Activated naive CD8-positive, alpha-beta T cell treated with anti-CD3 and anti-CD28 coated beads, Interleukin-2, amount 10 ng/mL, durations not matched to agents 7 days and 5 days (primary cell): Measurements from ENCODE around the gene CBX7. TPM values are rescaled to one million over a fixed set of nuclear protein-coding genes. Genes with fewer than 3 reads are reported as not detected.

ENCODE experiments used
- ATAC-seq: fragments of 150-1000 bp; cut with Tn5 transposase; one replicate; pipeline ENCODE4 v1.10.0; 2021; ENCODE audit warnings: low read depth, moderate library complexity
- POLR2A ChIA-PET: fragments of 350-600 bp; sonication (Branson Sonifier 250); formaldehyde crosslinking; loops from one replicate; lab custom pipeline; 2021; ENCODE audit warnings: antibody characterized with exemption; lab: Charles Lee
- DNase-seq: peaks from one replicate; pipeline ENCODE4 v3.0.0; 2021
- H3K27ac Mint-ChIP-seq: one replicate; pipeline ENCODE4 v1.8.0; 2022; ENCODE audit warnings: mild to moderate bottlenecking, mixed read lengths
- H3K27me3 Mint-ChIP-seq: one replicate; pipeline ENCODE4 v1.8.0; 2022; ENCODE audit warnings: mild to moderate bottlenecking, moderate library complexity, mixed read lengths
- H3K36me3 Mint-ChIP-seq: one replicate; pipeline ENCODE4 v1.8.0; 2021; ENCODE audit warnings: mild to moderate bottlenecking, mixed read lengths
- H3K4me1 Mint-ChIP-seq: one replicate; pipeline ENCODE4 v1.8.0; 2021; ENCODE audit warnings: mixed read lengths
- H3K4me3 Mint-ChIP-seq: one replicate; pipeline ENCODE4 v1.8.0; 2022; ENCODE audit warnings: mild to moderate bottlenecking, moderate library complexity, mixed read lengths
- H3K9me3 Mint-ChIP-seq: one replicate; pipeline ENCODE4 v1.8.0; 2021; ENCODE audit warnings: mixed read lengths
- total RNA-seq, 2 experiments: library from RNA; stranded (reverse); gene quantifications; one replicate each; pipeline ENCODE4 v1.2.3, GENCODE V29; 2021

The CBX7 gene
- total RNA-seq, 2 experiments from 2014 or later, result 64.2 to 71.3 TPM

DNA sequence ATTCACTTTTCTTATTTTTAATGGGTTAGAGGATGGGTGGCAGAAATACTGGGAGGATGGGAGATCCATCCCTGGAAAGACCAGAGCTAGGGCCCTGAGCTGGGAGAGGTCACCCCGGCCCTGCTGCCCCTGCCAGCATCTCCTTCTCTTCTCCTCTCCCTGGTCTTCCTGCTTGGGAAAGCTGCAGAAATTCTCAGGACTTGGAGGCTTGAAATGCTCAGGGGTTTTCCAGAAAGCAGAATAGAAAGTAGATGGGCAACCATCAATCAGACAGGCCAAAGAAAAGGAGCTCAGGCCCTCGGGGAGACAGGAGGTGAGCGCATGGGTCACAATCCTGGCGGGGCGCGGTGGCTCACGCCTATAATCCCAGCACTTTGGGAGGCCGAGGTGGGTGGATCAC is 53.9 kb downstream of the CBX7 start:
- Mint-ChIP-seq H3K4me3 (peak overlapping the region; percentile 88), H3K27me3 (no peaks in the 10 kb centered on the region), H3K27ac (peak overlapping the region; percentile 80), H3K4me1 (peaks cover 51% of the 10 kb centered on the region), H3K36me3 (peaks cover 24% of the 10 kb centered on the region), H3K9me3 (no peaks in the 10 kb centered on the region)
- DNase-seq, result no peak
- no peak for ATAC-seq
- POLR2A ChIA-PET, result interaction anchor here (1.3 to 2.3 kb wide), 3 partner anchors 10 to 221 kb away, joined by 3 to 22 read pairs (median 9); partner anchors contain the start of gene RPL3

DNA sequence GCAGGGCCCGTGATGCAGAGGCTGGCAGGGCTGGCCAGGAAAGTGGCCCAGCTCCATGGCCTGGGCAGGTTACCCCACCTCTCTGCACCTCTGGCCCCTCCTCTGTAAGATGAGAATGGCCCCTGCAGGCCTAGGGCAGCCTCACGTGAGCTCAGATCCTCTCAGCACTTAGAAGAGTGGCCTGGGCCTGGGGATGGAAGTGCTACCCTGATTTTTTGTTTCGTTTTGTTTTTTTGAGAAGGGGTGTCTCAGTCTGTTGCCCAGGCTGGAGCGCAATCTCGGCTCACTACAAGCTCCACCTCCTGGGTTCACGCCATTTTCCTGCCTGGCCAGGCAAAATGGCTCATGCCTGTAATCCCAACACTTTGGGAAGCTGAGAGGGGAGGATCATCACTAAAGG is 54.5 kb downstream of the CBX7 start:
- POLR2A ChIA-PET, result interaction anchor here (1.3 to 2.3 kb wide), 3 partner anchors 10 to 221 kb away, joined by 3 to 22 read pairs (median 9); partner anchors contain the start of gene RPL3

DNA sequence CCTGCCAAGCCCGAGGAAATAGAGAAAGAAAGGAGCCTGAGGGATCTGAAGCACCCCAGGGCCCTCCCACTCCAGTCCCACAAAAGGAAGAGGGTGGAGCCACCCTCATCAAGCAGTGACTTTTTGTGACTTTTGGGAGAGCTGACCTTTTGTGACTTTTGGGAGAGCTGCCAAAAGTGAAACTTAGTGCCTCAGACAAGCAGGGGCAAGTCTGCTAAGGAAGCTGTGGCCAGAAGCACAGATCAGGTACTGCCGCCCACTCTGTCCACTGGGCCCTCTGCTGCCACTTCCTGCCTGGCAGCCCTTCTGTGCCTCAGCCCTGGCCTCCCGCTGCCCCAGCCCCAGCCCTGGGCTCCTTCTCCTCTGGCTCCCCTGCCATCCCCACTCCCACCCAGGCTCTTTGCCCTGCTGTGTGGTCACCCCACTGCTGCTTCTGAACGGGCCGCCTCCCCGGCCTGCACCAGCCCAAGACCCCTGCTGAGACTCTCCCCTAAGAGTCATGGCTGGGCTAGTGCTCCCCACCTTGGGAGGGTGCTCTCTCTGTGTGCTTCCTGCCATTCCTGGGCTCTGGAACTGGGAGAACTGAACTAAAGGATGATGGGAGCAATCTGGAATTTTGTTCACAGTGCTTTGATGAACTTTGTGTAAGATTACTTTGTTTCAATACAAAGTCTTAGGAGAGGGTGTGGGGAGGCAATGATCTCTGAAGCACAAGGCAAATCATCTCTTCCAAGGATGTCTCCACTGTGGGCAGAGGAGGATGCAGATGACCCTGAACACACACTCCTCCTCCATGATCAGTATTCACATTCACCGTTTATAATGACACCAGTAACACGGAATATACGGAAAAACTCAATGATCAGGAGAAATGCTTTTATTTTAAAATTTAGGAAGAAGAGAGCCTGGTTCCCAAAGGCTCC is 55.1 kb downstream of the CBX7 start, which contains the start of gene APOBEC3H:
APOBEC3H (plus strand) TSS at position 147 of the 923 bp plus-strand sequence. CDS start 3,035 bp downstream, outside the sequence.
- peaks cover 59% of the 10 kb centered on the region for H3K4me1 Mint-ChIP-seq
- peak within 1 kb of the TSS; percentile 96 for H3K27ac Mint-ChIP-seq
- no peaks in the 10 kb centered on the region for H3K9me3 Mint-ChIP-seq
- peaks cover 18% of the 10 kb centered on the region for H3K36me3 Mint-ChIP-seq
- ATAC-seq (peak; percentile 59), DNase-seq (no peak)
- H3K27me3 Mint-ChIP-seq, result no peaks in the 10 kb centered on the region
- POLR2A ChIA-PET, result interaction anchor here (0.6 to 2.3 kb wide), 5 partner anchors 9 to 222 kb away, joined by 3 to 22 read pairs (median 3); partner anchors contain the start of gene RPL3
- peak within 1 kb of the TSS; percentile 88 for H3K4me3 Mint-ChIP-seq

More for the DNA sequence above, 54.5 kb downstream of the CBX7 start:
- ATAC-seq (no peak), DNase-seq (no peak)
- Mint-ChIP-seq H3K36me3 (peaks cover 21% of the 10 kb centered on the region), H3K4me3 (peak overlapping the region; percentile 88), H3K4me1 (peaks cover 52% of the 10 kb centered on the region), H3K9me3 (no peaks in the 10 kb centered on the region), H3K27ac (peak overlapping the region; percentile 85), H3K27me3 (no peaks in the 10 kb centered on the region)

DNA sequence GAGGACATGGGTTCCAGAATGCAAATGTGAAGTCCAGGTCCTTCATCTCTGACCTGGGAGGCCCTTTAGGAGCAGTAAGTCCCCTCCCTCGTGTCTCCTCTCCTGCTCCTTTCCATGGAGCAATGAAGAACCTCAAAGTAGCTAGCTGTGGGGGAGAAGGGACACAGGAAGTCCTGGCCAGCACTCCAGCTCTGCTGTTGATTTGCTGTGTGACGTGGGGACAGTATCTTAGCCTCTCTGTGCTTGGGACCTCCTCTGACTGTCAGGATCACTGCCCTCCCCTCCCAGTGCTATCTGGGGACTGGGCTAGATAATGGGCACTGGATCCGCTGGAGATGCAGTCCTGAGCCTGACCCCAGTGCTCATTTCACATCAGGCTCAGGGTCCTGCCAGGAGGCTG is 56.5 kb downstream of the CBX7 start:
- Mint-ChIP-seq H3K4me3 (peak overlapping the region; percentile 56), H3K27me3 (no peaks in the 10 kb centered on the region), H3K27ac (peak overlapping the region; percentile 96), H3K9me3 (no peaks in the 10 kb centered on the region), H3K36me3 (peaks cover 11% of the 10 kb centered on the region), H3K4me1 (peaks cover 70% of the 10 kb centered on the region)
- ATAC-seq, result no peak
- POLR2A ChIA-PET, result interaction anchor here (0.6 to 2.3 kb wide), 3 partner anchors 10 to 19 kb away, joined by 3 to 11 read pairs (median 4); partner anchors contain the start of gene APOBEC3G
- no peak for DNase-seq

DNA sequence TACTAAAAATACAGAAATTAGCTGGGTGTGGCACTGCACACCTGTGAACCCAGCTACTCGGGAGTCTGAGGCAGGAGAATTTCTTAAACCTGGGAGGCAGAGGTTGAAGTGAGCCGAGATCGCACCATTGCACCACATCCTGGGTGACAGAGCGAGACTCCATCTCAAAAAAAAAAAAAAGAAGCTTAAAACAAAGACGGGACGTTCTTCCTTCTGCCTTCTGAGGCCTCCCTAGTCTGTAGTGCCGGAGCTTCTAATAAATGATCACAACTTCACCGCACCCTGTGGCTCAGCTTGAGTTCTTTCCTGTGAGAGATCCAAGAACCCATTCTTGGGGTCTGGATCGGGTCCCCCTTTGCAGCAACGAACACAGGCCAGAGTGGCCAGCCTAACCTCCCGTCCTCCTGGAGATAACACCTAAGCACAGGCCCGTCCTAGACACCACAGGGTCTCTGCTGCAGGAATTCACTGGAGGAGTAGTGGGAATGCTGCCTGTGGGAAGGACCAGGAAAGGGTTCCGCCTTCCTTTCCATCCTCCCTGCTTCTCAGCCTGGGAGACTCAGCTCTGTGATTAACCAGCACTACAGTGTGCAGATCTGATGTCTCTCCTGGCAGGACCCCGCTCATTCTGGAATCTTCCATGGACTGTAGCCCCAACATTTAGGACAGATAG is 57.6 kb downstream of the CBX7 start:
- no peaks in the 10 kb centered on the region for H3K27me3 Mint-ChIP-seq
- no peaks in the 10 kb centered on the region for H3K9me3 Mint-ChIP-seq
- POLR2A ChIA-PET, result interaction anchor here (0.9 to 2.3 kb wide), 6 partner anchors 10 to 225 kb away, joined by 4 to 11 read pairs (median 4); partner anchors contain the start of genes APOBEC3G and RPL3
- no peak for DNase-seq
- peak overlapping the region; percentile 96 for H3K27ac Mint-ChIP-seq
- peak overlapping the region; percentile 56 for H3K4me3 Mint-ChIP-seq
- H3K36me3 Mint-ChIP-seq, result peaks cover 4% of the 10 kb centered on the region
- ATAC-seq, result no peak
- peaks cover 78% of the 10 kb centered on the region for H3K4me1 Mint-ChIP-seq

DNA sequence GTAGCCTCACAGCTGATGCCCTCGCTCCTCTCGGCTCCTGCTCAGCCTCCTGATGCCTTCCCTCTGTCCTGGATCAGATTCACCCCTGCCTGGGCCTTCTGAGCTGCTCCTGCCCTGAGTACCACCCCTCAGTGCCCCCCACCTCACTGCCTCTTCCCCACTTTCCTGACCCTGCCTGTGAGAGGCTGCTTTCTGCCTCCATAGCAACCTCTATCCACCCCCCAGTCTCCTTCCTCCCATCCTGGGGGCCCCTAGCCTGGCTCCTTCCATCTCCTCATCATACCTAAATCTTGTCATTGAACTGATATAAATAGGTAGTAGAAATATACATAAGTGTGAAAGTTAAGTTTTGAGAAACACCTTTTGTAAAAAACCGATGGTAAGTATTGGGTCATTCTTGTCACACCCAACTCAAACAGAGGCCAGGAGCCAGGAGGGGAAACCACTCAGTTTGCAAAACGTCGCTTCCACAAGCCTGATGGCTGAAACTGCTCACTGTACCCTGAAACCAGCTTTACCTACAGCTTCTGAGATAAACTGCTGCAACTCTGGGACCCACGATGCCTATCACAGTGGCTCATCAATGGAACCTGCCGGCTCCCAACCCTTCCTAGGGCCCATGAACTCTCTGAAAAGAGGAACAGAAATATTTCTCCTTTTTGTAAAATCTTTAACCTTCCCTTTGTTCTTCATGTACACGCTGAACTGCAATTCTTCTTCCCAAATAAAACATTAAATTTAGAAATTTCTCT is 60.2 kb downstream of the CBX7 start:
- ATAC-seq (no peak), DNase-seq (no peak)
- peaks cover 82% of the 10 kb centered on the region for H3K4me1 Mint-ChIP-seq
- H3K27ac Mint-ChIP-seq, result peak overlapping the region; percentile 89
- H3K4me3 Mint-ChIP-seq, result peak overlapping the region; percentile 75
- peaks cover 4% of the 10 kb centered on the region for H3K36me3 Mint-ChIP-seq
- H3K9me3 Mint-ChIP-seq, result no peaks in the 10 kb centered on the region
- POLR2A ChIA-PET, result interaction anchor here (1.1 to 1.7 kb wide), 2 partner anchors 26 to 76 kb away, joined by 3 to 6 read pairs; no protein-coding TSS in a partner anchor
- H3K27me3 Mint-ChIP-seq, result no peaks in the 10 kb centered on the region

DNA sequence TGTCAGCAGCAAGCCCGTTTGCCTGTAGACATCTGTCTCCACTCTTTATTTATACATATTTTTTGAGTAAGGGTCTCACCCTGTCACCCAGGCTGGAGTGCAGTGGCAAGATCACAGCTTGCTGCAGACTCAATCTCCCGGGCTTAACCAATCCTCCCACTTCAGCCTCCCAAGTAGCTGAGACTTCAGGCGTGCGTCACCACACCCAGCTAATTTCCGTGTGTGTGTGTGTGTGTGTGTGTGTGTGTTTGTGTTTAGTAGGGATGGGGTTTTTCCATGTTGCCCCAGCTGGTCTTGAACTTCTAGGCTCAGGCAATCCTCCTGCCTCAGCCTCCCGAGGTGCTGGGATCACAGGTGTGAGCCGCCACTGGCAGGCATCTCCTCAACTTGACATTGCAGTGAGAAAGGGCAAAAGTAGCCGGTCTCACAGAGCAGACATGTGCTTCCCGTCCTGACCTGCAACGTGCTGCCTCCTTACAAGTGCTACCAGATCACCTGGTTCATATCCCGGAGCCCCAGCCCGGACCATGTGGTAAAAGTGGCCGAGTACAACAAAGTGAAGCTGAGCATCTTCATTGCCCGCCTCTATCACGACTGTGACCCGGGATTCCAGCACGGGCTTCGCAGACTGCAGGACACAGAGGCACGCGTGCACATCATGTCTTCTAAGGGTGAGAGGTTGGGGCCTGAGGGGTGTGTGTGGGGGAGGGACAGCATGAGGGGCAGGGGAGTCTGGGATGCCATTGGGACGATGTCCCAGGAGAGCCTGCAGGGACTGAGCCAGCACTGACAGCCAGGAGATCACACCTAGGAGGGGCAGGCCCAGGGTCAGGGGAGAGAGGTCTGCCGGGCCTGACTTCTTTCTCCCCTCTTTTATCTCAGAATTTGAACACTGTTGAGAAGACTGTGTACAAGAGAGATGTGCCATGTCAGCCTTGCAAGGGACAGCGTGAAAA is 61.1 kb downstream of the CBX7 start:
- H3K27me3 Mint-ChIP-seq, result no peaks in the 10 kb centered on the region
- POLR2A ChIA-PET, result interaction anchor here (0.7 to 3.5 kb wide), 5 partner anchors 14 to 106 kb away, joined by 3 to 14 read pairs (median 3); partner anchors contain the start of gene APOBEC3G
- DNase-seq, result no peak
- peak overlapping the region; percentile 75 for H3K4me3 Mint-ChIP-seq
- peaks cover 87% of the 10 kb centered on the region for H3K4me1 Mint-ChIP-seq
- no peak for ATAC-seq
- peak overlapping the region; percentile 89 for H3K27ac Mint-ChIP-seq
- no peaks in the 10 kb centered on the region for H3K9me3 Mint-ChIP-seq
- peaks cover 7% of the 10 kb centered on the region for H3K36me3 Mint-ChIP-seq

DNA sequence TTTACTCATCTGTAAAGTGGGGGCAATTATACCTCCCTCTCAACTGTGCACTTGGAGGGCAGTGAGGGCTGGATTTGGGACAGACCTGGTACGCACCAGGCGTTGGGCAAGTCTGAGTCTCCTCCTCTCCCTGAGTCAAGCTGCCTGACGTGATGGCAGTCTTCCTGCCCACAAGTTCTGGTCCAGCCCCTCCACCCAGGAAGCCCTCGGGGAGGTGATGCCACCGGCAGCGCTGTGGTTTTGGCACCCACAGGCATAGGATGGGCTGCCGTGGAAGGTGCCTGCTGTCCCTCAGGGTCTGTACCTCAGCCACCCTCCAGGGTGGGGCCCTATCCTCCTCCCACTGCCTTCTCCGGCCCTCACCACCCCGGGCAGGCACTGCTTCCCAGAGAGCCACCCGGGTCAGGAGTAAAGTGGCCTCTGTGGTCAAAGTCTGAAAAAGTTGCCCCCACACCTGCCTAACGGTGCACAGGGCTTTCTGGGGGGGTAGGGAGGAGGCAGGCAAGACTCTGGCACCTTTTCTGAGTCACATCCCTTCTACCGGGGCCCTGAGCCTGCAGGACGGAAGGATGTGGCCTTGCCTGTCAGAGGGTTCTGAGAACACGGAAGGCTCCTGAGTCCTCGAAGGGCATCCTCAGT is 61.9 kb downstream of the CBX7 start:
- POLR2A ChIA-PET, result interaction anchor here (0.5 to 5.2 kb wide), 6 partner anchors 8 to 42 kb away, joined by 3 to 22 read pairs (median 5); partner anchors contain the start of gene APOBEC3G
- H3K27me3 Mint-ChIP-seq, result no peaks in the 10 kb centered on the region
- peak overlapping the region; percentile 89 for H3K27ac Mint-ChIP-seq
- no peaks in the 10 kb centered on the region for H3K9me3 Mint-ChIP-seq
- DNase-seq, result peak; percentile 87
- peak; percentile 88 for ATAC-seq
- peaks cover 85% of the 10 kb centered on the region for H3K4me1 Mint-ChIP-seq
- H3K36me3 Mint-ChIP-seq, result peaks cover 15% of the 10 kb centered on the region
- peak overlapping the region; percentile 75 for H3K4me3 Mint-ChIP-seq

DNA sequence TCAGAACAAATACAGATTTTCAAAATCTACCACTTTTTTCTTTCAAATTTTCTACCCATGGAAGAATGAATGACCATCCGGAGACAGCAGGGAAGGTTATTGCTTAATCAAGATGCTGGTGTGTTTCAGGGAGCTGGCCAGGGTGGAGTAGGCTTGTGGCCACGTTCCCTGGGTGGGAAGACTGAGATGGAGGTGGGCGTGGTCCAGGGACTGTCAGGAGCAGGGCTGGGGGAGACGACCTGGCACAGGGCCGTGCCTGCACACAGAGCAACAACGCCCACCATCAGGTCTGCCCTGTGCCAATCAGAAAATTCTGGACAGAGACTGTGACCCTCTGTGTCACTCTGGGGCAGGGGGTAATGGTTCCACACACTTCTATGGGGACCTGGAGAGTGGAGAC is 62.6 kb downstream of the CBX7 start:
- ATAC-seq, result no peak
- Mint-ChIP-seq H3K9me3 (no peaks in the 10 kb centered on the region), H3K27ac (peak overlapping the region; percentile 89), H3K27me3 (no peaks in the 10 kb centered on the region), H3K36me3 (peaks cover 20% of the 10 kb centered on the region), H3K4me3 (peak overlapping the region; percentile 75), H3K4me1 (peaks cover 82% of the 10 kb centered on the region)
- no peak for DNase-seq
- POLR2A ChIA-PET, result interaction anchor here (0.5 to 5.2 kb wide), 4 partner anchors 9 to 24 kb away, joined by 3 to 22 read pairs (median 9); partner anchors contain the start of gene APOBEC3G

DNA sequence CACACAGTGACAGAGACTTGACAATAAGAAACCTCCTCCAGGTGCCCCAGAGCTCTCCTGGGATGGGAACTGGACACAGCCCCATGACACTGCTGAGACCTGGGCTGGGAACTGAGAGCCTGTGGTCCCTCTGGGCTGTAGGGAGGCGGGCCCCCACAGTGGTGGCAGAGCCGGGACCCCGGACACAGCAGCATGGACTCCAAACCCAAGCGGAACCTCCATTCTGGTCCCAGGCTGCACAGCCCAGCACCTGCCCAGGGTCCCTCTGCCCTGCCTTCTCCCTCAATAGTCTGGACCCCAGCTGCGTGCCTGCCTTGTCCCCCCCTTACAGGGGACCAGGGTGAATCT is 63.8 kb downstream of the CBX7 start:
- no peaks in the 10 kb centered on the region for H3K27me3 Mint-ChIP-seq
- no peak overlapping the region for H3K4me3 Mint-ChIP-seq
- no peaks in the 10 kb centered on the region for H3K9me3 Mint-ChIP-seq
- POLR2A ChIA-PET, result interaction anchor here (1.0 to 5.2 kb wide), 4 partner anchors 8 to 73 kb away, joined by 3 to 22 read pairs (median 9); partner anchors contain the start of genes APOBEC3G and APOBEC3H
- H3K36me3 Mint-ChIP-seq, result peaks cover 21% of the 10 kb centered on the region
- no peak for ATAC-seq
- no peak for DNase-seq
- peak overlapping the region; percentile 89 for H3K27ac Mint-ChIP-seq
- H3K4me1 Mint-ChIP-seq, result peaks cover 75% of the 10 kb centered on the region
